Gastrocnemius medialis (tissue), 4 donors: ENCODE measurements around the gene FBLN1.

ENCODE experiments used
- POLR2A ChIP-seq, 2 donors: fragments of 450-650 bp; IDR thresholded peaks; one replicate each; pipeline ENCODE4 v1.6.1; 2017; ENCODE audit warnings: antibody characterized with exemption in 2 of 2, mild to moderate bottlenecking in 2 of 2, moderate library complexity in 2 of 2
- TF ChIP-seq, protein P1 (sequence below), 5 experiments: fragments of 450-650 bp in 3 of 5; fragments of 200-600 bp in 2 of 5; sonication (generic) in 2 of 5; IDR thresholded peaks in 4 of 5; conservative IDR thresholded peaks in 1 of 5; 1 replicate in 4 of 5; 2 replicates in 1 of 5; pipeline ENCODE4 v1.5.1; 2016 to 2019; ENCODE audit warnings: antibody characterized with exemption in 5 of 5, mild to moderate bottlenecking in 3 of 5, moderate library complexity in 3 of 5

DNA sequence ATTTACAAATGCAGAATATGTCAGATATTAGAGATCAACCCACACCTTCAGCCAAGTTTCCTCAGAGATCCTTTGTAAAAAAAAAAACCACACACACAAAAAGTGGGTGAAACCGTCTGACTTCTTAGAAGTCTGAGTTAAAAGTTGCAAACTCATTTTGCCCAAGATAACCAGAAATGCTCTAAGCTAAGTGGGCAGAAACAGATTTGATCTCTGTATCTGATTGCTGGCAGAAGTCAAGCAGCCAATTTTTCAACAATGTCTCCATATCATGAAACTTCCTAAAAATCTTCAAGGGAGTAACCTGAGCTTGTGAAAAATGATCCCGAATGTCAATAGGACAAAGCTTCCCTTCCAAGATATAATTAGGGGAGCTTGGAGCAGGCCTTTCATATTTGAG, 140.3 kb downstream of the FBLN1 start:
- TF ChIP-seq, protein P1, sequence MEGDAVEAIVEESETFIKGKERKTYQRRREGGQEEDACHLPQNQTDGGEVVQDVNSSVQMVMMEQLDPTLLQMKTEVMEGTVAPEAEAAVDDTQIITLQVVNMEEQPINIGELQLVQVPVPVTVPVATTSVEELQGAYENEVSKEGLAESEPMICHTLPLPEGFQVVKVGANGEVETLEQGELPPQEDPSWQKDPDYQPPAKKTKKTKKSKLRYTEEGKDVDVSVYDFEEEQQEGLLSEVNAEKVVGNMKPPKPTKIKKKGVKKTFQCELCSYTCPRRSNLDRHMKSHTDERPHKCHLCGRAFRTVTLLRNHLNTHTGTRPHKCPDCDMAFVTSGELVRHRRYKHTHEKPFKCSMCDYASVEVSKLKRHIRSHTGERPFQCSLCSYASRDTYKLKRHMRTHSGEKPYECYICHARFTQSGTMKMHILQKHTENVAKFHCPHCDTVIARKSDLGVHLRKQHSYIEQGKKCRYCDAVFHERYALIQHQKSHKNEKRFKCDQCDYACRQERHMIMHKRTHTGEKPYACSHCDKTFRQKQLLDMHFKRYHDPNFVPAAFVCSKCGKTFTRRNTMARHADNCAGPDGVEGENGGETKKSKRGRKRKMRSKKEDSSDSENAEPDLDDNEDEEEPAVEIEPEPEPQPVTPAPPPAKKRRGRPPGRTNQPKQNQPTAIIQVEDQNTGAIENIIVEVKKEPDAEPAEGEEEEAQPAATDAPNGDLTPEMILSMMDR (IDR thresholded peaks at IDR 0.05 in 4 of 5, conservative IDR thresholded peaks at IDR 0.05 in 1 of 5), result no peak
- no peak for TF ChIP-seq POLR2A (IDR thresholded peaks at IDR 0.05)
